Hypothalamus (tissue), 51 donors: ENCODE data around the gene TMEM117.
"Not testable (repeated sequence)": the region's sequence is repeated elsewhere in the genome, so short reads cannot be mapped to it uniquely, and the experiment has no call there.

Source experiments
- DNase-seq, 51 donors: peaks; one replicate each; lab custom pipeline; 2025; lab: John Stamatoyannopoulos, UW

TMEM117 gene

DNA sequence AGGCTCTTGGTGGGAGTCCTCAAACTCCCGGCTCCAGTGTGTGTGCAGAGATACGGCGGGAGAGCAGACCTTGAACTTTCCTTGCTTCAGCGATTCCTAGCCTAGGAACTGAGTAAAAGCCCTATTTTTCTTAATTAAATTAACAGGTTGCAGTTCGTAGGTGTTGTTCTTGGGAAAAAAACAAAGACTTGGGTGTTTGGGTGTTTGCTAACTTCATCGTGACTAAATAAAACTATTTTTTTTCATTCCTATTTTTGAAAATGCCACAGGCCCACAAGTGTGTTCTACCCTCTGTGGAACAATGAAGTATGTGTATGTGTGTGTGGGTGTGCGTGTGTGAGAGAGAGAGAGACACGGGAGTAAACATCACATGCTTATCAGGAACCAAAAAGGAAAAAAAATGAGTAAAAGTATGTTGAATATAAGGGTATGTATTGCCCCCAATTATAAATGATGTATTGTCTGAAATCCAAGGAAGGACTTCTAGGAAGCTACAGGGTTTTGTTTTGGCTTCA is 651 bp downstream of the TMEM117 start:
- DNase-seq: peak in 8 of 51 donors; percentile 1 to 71 (median 12)

DNA sequence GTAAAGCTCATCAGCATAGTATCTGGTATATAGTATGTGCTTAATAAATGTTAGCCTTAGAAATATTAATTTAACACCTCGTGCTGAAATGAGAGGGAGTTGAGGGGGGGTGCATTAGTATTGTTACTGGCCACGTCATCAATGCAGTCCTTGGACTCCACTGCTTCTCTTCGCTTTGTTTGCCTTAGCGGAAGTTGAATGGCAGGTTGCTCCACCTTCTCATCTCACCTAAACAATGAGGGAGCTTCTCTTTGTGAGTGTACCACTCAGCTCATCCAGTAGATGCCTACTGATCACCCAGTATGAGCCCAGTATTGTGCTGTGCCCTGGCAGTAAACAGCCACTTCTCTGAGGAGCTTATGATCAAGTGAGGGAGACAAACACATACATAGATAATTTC is 4.5 kb downstream of the TMEM117 start:
- DNase-seq: no peak

DNA sequence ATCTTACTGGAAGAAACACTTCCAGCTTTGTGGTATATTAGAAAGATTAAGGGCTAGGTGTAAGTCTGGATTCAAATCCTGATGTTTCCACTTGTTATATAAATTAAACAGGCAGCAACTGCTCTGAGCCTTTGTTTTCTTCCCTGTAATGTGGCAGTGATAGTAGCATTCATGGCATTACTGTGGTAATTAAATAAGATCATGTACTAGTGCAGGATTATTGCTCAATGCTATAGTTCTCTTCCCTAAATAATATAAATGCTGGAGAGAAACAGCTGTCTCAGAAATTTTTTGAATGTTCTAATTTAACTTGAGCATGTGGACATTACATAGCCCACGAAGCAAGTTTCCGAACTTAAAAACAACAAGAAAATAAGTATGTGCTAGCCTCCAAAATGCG is 5.4 kb downstream of the TMEM117 start:
- no peak for DNase-seq

DNA sequence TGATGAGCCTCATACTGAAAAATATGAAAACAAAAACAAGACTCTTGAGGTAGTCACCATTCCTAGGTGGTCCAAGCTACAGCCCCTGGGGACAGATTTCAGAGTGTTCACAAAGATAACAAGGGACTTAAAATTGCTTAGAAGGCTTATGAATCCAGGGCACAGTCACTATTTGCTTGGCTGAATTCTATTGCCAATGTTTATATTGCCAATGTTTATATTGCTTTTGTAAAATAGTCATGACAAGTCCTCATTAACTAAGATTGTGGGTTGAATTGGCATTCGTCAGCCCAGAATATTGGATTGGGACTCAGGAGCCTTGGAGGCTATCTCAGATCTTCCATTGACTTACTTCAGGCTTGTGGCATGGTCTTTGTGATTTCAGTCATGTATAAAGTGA is 6.4 kb downstream of the TMEM117 start:
- DNase-seq: no peak

DNA sequence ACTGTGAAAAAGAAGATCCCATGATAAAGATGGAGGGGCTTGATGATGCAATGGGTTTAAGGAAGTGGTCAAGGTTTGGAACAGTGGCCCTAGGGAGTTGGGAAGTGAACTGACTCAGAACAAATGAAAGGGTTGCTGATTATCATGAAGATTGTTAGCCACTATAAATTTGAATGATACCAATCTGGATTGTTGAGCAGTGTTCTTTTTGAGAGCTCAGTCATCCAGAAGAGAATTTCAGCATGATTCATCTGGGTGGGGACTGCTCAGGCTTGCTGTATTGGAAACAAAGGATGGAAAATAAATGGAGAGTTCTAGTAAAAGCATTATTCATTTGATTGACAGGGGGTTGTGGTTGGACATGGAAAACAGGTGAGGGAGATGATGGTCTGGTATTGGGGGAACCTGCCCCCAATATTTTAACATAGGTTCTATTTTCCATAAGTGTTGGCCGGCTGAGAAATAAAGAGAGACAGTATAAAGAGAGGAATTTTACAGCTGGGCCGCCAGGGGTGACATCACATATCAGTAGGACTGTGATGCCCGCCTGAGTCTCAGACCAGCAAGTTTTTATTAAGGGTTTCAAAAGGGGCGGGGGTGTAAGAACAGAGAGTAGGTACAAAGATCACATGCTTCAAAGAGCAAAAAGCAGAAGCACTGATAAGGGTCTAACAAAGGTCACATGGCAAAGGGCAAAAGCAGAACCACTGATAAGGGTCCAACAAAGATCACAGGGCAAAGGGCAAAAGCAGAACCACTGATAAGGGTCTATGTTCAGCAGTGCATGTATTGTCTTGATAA is 11.7 kb downstream of the TMEM117 start:
- not testable (repeated sequence) for DNase-seq

DNA sequence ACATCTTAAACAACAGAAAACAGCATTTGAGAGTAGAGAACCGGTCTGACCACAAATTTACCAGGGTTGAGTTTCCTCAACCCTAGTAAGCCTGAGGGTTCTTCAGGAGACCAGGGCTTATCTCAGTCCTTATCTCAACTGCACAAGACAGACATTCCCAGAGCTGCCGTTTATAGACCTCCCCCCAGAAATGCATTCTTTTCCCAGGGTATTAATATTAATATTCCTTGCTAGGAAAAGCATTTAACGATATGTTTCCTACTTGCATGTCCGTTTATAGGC is 12.3 kb downstream of the TMEM117 start:
- no peak for DNase-seq

DNA sequence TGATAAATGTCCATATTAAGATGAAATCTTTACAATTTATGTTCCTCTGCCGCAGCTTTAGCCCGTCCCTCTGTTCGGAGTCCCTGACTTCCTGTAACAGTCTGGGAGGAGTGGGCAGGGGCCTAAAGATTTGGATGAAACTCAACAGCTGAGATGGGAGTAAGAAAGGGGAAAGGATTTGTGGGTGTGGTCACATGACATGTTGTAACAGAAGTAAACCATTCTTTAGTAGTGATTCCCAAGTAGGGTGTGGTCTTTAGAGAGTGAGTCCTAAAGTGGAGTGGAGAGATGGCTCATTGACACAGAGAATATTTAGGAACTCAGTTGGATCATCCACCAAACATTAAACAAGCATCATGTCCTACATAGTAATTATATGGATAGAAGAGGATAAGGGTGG is 12.9 kb downstream of the TMEM117 start:
- no peak for DNase-seq

DNA sequence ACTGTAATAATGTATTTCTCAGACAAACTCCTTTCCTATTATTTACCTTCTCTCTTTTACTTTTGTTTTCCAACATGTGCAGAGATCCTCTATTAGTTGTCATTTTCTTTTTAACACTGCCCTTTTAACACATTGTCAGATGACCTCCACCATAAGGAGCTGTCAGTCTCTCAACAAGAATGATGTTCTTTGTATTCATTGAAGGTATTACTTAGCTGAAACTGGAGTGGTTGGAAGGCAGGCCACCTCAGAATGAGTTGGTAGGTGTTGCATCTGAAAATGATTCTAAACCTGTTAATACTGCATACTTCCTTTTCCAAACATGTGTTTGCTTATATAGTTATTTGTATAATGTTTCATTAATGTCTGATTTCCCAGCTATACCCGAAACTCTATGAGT is 16.9 kb downstream of the TMEM117 start:
- DNase-seq: no peak

DNA sequence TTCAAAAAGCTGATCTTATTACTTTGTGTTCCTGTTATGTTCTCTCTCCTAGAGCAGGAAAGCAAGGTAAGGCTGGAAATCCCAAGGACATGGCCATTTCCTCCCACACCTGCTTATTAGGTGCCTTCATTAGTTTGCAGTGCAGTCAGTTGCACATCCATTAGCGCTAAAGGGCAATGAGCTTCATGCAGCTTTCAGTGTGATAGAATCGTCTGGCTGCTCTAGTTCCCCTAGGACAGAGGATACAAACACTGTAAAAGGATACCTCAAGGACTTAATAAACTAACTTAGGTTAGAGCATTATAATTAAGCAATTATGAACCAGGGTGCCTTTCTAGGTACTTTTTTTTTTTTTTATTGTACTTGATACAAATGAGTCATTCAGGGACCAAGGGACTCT is 21.1 kb downstream of the TMEM117 start:
- DNase-seq: no peak

DNA sequence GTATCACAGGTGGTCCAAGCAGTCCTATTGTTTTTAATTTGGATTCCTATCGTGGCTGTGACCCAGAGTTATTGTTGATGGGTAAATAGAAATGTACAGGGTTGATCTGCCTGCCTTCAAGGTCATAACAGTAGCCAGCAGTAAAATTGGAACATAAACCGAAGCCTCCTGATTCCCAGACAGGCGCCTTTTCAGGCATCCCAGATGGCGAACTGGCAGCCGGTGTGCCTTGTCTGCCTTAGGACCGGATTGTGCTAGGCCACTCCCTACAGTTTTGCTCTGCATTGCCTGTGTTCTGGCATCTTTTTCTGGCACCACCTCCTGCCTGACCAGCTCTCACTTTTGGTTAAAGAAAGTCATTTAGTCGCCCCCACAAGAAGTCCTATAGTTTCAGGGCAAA is 22.2 kb downstream of the TMEM117 start:
- DNase-seq: no peak

DNA sequence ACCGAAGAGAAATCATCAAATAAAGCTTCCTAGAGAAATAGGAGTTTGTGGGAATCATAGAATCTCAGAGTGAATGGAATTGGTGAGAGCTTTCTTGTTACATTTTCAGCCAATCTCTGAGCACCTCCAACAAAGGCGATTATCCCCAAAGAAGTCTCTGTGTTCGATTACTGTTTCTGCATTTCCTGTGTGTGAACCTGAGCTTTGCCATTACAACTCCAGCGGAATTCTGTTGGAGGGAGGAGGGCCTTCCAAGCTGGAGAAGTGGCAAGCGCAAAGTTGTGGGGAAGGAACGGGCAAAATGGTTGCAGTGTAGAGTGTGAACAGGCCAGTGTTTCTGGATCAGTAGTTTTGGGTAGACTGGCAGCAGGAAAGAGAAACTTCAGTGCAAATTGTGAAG is 23.1 kb downstream of the TMEM117 start:
- DNase-seq: no peak

DNA sequence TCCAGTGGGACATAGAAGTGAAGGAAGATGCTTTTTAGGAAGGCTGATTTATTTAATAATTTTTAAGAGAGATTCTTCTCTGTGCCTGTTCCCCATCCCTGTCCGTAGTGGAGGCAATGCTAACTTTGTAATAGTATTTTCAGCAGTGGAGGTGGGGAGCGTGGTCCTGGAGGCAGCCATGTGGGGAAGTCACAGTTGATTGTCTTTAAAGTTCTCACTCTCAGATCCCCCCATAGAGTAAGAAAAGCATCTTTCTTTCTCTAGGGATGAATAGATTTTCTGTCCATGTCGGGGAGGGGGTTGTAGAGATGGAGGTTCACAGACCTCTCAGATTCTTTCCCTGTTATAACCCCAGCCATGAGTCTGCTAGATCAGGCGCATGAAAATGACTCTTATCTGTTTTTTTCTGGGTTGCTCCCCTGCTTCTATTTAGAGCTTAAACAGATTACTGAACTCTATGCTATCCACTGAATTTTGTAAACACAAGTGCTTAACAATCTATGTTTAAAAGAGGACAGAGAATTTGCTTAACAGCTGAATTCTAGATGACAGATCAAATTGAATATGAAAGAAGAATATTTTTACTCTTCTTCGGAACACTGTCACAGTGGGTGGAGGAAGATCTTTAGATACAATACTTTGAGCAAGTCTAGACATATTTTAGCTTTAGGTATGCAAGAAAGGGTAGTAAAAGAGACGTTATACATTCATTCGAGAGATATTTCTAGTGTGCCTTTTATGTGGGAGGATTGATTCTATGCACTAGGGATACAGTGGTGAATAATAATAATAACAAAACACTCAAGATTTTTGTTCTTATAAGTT is 25.3 kb downstream of the TMEM117 start:
- no peak for DNase-seq

DNA sequence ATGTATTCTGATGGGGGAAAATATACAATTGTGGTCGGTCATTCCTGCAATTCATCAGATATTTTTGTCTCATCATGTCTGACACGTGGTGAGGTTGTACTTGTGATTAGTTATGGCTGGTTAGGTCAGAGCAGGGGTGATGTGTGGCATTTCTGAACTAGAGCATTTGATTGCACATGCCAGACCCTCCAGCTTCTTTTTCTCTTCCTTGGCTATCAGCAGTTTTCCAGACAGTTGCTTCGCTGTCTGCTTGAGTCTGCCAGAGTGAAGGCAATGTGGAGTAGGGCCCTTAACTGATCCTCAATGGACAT is 25.9 kb downstream of the TMEM117 start:
- no peak for DNase-seq

DNA sequence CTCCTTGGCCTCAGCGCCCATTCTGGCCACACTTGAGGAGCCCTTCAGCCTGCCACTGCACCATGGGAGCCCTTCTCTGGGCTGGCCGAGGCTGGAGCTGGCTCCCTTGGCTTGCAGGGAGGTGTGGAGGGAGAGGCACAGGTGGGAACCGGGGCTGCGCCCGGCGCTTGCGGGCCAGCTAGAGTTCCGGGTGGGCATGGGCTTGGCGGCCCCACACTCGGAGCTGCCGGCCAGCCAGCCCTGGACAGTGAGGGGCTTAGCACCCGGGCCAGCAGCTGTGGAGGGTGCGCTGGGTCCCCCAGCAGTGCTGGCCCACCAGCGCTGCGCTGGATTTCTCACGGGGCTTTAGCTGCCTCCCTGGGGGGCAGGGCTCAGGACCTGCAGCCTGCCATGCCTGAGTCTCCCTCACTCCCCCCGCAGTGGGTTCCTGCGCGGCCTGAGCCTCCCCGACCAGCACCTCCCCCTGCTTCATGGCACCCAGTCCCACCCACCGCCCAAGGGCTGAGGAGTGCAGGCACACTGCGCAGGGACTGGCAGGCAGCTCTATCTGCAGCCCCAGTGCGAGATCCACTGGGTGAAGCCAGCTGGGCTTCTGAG is 28.0 kb downstream of the TMEM117 start:
- no peak for DNase-seq

DNA sequence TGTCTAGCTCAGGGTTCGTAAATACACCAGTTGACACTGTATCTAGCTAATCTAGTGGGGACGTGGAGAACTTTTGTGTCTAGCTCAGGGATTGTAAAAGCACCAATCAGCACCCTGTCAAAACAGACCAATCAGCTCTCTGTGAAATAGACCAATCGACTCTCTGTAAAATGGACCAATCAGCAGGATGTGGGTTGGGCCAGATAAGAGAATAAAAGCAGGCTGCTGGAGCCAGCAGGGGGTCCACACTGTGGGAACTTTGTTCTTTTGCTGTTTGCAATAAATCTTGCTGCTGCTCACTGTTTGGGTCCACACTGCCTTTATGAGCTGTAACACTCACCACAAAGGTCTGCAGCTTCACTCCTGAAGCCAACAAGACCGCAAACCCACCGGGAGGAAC is 28.7 kb downstream of the TMEM117 start:
- not testable (repeated sequence) for DNase-seq

DNA sequence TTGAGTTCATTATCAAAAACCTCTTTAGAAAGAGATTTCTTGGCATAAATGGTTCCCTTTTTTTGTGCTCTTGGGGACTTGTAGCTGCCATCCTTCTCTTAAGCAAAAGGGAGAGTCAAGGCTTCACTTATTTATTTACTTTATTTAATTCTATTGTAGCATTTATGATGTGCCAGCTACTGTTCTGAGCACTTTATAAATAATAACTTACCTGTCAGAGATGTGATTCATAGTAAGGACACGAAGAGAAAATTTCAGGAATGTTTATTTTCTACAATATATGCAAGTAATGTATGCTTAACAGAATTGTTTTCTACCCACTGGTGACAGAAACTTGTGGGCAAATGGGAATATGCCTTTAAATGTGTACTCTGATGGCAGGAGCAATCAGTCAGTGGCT is 33.3 kb downstream of the TMEM117 start:
- no peak for DNase-seq

DNA sequence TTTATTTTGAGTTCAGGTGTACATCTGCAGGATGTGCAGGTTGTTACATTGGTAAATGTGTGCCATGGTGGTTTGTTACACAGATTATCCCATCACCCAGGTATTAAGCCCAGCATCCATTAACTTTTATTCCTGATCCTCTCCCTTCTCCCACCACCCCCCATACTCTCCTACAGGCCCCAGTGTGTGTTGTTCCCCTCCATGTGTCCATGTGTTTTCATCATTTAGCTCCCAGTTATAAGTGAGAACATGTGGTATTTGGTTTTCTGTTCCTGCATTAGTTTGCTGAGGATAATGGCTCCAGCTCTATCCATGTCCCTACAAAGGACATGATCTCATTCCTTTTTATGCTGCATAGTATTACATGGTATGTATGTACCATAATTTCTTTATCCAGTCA is 33.9 kb downstream of the TMEM117 start:
- not testable (repeated sequence) for DNase-seq

DNA sequence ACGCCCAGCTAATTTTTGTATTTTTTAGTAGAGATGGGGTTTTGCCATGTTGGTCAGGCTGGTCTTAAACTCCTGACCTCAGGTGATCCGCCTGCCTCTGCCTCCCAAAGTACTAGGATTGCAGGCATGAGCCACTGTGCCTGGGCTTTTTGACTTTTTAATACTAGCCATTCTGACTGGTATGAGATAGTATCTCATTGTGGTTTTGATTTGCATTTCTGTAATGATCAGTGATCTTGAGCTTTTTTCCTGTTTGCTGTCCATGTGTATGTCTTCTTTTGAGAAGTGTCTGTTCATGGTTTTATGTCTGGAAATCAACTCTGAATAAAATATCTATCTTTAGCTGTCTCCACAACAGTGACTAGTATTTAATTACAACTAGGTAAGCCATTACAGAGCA is 35.4 kb downstream of the TMEM117 start:
- not testable (repeated sequence) for DNase-seq

DNA sequence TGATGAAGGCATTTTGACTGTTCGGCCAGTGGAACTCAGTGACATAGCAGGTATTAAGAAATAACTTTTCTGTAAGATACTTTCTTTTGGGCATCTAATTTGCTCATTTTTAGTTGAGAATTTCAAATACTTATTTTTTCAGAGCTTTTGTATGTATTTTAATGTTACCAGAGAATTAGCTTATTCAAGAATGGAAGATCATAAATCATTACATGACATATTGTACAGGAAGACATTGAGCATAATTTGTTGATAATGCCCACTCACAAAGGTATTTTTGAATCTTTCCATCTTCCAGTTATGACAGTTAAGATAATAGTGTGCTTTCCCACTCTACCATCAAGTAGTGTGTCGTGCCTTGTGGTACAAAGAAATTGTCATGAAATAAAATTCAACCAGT is 36.5 kb downstream of the TMEM117 start:
- DNase-seq: peak in 1 of 51 donors; percentile 13

DNA sequence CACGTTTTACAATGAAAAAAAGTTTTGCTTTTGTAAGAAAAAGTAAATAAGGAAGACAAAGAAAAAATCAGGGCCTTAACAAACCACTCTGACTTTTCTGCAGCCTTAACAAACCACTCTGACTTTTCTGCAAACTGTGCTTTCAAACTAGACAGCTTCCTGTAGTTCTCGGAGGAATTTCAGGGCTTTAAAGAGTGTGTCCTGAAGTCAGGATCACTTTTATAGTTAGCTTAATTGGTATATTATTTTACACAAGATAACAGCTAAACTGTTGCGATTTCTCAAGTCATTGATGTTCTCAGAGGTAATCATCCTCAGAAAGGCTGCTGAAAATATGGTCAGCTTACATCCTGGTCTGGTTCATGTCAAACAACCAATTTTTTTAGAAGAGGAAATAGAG is 42.2 kb downstream of the TMEM117 start:
- DNase-seq: no peak

DNA sequence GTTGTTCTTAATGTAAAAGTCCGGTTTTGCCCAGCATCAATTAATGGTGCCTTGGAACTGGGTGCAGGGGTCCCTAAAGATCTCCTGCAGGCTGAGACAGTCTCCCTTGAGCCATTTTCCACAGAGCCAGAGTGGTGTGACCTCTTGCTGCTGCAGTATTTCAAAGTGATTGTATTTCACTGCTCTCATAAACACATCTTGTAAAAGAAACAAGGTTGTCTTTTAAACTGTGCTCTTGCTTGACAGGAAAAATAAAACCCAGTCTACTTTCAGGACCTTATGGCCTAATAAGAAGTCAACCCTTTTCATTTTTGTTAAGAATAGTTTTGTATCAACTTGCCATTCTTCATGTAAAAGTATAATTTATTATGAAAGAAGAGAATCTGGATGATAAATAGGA is 44.7 kb downstream of the TMEM117 start:
- no peak for DNase-seq
